Activated T-helper 1 cell treated with anti-CD3 and anti-CD28 coated beads, Interleukin-2, amount 50 U/mL, for 16 hours (primary cell): ENCODE results near the gene RNU6-7.

ENCODE experiments used
- DNase-seq, 2 donors: peaks; one replicate each; pipeline ENCODE4 v3.0.0-alpha.2; 2020; ENCODE audit warnings: low read depth in 1 of 2, low spot score in 1 of 2

The RNU6-7 gene

GRCh38 chr14:32203928-32204357 lies 2.1 kb downstream of the RNU6-7 start:
- peak in 1 of 2 donors; percentile 6 for DNase-seq

- DNase-seq = no peak
These were observed 3.7 kb downstream of the RNU6-7 start for GRCh38 chr14:32205554-32205953.

GRCh38 chr14:32205984-32206383 lies 4.1 kb downstream of the RNU6-7 start:
- no peak for DNase-seq

- DNase-seq = no peak
These were observed 4.7 kb downstream of the RNU6-7 start for GRCh38 chr14:32206552-32206951.

DNA sequence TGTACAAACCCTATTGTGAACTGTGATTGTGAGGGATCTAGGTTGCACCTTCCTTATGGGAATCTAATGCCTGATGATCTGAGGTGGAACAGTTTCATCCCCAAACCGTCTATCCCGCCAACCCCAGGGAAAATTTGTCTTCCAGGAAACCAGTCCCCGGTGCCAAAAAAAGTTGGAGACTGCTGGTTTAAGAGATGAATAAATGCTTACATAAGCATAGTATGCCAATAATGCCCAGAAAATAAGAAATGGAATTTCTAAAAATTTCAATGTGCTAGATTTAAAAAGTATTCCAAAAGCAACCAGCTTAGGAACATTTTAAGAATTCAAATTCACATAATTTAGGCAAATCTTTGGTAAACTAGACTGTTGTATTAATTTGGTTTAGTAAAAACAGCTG lies 6.6 kb downstream of the RNU6-7 start:
- DNase-seq = no peak

- DNase-seq = no peak
These were observed 7.6 kb downstream of the RNU6-7 start for GRCh38 chr14:32209471-32209870.

DNA sequence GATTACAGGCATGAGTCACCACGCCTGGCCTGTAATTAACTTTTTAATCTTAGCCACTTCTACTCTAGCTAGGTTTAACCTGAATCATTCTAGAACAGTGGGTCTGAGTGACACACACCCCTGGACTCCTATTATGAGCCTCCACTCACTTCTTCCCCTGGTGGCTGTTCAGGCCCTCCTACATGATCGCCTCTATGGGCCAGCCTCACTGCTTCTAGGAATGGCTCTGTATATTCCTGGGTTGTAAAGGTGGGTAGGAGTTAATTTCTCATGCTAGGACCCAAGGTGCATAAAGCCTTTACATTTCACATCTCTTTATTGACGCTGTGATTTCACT lies 9.2 kb downstream of the RNU6-7 start:
- DNase-seq = no peak

DNA sequence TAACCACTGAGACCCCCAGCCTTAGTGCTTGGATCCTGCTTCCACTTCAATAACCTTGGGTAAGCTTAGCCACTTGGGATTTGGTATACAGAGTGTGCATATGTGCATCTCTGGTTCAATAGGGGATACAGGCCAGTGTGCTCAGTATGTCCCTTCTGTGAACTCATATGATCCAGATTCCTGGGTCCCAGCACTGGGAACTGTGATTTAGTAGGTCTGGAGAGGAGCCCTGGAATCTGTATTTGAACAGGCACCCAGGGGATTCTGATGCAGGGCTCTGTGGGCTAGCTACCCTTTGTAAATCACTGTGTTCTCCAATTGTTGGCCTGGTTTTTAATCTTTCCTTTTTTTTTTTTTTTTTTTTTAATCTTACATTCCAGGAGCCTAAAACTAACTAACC lies 11.0 kb downstream of the RNU6-7 start:
- no peak for DNase-seq

GRCh38 chr14:32217301-32217700 lies 15.5 kb downstream of the RNU6-7 start:
- no peak for DNase-seq

DNA sequence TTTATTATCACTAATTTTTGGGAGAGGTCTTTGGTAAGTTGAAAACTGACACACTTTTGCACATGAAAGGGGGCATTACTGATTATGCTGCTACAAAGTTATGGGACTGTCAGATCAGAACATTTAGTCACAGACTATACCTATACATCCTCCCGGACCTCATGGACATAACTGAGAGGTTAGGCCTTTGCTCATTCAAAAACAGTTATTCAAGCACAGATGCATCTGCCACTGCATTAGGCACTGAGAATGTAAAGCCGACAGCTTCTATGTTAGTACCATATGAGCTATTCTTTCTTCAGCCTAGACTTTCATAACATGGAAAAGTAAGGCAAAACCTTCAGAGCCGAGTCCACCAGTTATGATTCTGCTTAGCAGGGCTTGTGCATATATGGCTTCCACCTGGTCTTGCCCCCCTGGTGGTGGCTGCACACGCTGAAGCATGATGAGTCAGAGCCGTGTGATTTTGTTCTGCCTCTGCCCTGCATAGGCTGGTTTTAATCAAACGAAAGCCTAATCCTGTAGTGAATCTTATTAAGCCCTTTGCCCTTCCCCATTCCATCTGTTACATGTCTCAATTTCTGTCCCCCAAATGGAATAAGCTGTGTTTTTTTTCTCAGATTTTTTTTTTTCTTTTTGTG lies 23.0 kb downstream of the RNU6-7 start:
- no peak for DNase-seq

DNA sequence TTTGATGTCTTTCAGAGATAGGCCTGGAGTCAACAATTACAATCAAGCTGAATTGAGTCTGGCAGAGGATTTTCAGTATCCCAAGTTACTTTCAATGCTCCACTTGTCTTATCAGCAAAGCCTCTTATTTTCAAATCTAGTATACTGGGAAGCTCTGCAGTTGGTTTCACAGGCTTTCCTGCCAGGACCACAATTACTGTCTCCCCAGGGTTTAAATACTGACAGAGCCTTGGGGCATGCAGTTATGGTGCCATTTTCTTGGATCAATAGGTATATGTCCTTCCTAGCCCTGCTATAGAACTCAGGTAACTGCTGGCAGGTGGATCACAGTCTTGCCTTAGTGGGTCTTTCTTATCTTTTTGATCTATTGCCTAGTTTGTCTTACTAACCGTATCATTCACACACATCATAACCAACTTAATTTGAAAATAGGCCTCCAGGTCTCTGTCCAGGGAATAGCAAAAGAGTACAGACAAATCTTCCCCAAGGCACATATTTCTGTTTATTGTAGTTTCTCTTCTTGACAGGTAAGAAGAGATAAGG lies 23.6 kb downstream of the RNU6-7 start:
- DNase-seq = no peak

- DNase-seq = no peak
These were observed 24.2 kb downstream of the RNU6-7 start for GRCh38 chr14:32226056-32226455.

DNA sequence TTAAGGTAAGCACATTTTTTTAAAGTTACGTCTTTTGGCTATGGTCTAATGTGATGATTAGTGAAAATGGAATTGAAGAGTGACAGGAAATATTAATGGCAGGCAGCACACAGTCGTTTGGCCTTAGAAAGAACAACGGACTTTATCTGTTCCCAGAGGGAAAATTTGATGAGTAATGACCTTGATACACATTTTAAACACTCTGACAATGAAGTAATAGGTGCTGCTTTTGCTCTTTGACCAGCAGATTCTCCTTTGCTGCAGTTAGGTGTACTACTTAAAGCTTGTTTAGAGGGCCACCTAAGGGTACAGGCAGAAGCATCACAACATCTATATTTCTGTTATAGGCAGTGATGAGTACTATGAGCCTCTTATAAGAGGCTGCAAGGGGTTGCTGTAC lies 28.3 kb downstream of the RNU6-7 start:
- DNase-seq = no peak

- no peak for DNase-seq
These were observed 28.9 kb downstream of the RNU6-7 start for GRCh38 chr14:32230695-32231280.

GRCh38 chr14:32232481-32232880 lies 30.6 kb downstream of the RNU6-7 start:
- no peak for DNase-seq

DNA sequence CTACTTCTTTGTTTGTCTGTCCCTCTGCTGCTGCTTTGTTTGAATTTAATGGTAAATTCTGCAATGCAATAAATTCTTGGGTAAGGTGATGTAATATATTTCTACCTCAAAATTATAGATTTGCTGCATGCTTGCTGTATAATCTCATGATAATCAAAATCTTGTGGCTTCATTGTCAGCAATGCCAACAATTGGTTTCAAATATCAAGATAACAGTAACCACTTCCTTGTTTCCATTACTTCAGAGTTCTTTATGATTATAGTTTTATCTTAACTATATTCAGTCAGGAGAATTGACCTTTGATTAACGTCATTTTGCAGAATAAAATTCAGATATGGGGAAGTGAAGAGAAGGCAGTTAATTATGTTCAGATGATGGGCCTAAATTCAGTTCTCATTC lies 31.4 kb downstream of the RNU6-7 start:
- DNase-seq = no peak

DNA sequence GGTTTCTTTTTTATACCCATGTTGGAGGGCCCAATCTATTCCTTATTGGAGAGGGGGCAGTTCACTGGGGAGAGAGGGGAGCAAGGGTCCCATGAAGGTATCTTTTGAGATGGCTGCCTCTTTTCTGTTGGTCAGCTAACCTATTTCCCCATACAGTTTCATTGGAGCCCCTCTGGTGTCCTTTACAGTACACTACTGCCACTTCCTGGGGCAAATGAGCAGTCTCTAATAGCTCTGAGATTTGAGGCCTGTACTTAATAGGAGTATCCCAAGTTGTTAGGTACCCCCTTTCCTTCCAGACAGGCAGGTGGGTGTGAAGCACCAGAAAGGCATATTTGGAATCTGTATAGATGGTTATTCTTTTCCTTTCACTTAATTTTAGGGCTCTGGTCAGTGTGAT lies 42.6 kb downstream of the RNU6-7 start:
- no peak for DNase-seq

DNA sequence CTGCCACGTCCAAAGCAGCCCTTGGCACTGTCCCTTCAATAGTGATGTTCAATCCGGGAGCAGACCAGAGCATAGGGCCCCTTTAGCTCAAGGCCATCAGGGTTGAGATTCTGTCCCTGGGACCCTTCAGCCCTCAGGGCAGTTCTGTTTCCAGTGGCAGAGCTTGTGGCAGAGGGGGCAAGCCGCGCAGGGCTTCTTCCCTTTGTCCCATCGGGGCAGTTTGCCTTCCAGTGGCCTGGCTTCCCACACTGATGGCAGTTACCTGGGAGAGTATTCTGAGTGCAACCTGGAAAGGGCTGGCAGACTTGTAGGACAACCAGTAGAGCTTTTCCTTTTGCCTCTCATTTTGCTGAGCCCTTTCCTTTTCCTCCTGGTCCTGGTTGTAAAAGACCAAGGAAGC lies 44.9 kb downstream of the RNU6-7 start:
- no peak for DNase-seq

DNA sequence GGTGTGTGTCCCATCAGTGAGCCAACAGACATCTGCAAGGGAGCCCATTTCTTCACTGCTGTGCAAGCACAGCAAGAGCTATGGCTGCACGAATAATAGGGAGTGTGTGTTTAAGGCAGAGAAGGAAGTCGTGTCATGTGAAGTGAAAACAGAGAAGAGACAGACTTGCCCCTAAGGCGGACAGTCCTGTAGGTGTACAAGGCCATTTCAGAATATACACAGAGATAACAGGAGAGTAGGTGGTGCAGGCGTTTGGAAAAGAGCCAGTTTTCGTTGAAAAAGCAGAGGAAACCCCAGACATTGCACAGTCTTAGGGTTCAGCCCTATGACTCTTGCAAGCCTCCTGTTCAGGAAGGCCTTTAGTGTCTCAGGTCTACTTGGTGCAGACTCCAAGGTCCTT lies 47.5 kb downstream of the RNU6-7 start:
- no peak for DNase-seq

DNA sequence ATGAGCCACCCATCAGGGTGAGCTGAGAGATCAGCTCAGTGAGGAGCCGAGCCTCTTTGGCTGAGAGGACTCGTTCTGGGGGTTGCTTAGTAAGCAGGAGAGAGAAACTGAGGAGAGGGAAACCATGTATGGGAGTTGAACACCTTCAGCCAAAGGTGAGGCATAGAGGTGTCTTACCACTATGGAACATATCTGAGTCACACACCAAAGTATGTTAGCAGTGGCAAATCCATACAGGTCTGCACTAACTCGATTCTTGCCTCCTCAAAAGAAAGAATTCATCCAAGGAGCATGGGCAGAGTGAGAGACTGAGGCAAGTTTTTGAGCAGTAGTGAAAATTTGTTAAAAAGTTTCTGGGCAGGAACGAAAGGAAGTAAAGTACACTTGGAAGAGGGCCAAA lies 47.9 kb downstream of the RNU6-7 start:
- DNase-seq = no peak

- DNase-seq = no peak
These were observed 48.8 kb downstream of the RNU6-7 start for GRCh38 chr14:32250681-32251080.

DNA sequence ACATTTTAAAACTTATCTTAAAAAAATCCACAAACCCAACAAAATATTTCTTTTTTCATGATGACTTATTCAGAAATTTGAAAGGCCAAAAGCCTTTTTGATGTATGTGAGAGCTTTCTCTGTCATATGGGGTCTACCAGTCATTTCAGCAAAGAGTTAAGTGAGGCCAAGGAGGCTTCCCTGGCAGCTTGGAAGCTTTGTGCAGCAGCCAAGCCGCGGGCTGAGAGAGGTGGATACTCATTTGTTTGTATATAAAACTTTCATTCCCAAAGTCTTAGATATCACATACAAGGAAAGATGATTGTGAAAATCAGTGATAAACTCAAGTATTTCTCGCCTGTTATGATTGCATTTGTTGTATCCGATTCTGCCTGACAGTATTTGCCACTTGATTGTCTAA lies 49.7 kb downstream of the RNU6-7 start:
- DNase-seq = no peak
